ENCODE results near the gene ZBED1.
"Not testable (repeated sequence)": the region's sequence is repeated elsewhere in the genome, so short reads cannot be mapped to it uniquely, and the experiment has no call there.

Gene ZBED1

GRCh38 chrX:2519638-2520037 is 18.9 kb upstream of the ZBED1 start:
- DNase-seq (ENCODE audit: low spot score), result not testable (repeated sequence)

DNA sequence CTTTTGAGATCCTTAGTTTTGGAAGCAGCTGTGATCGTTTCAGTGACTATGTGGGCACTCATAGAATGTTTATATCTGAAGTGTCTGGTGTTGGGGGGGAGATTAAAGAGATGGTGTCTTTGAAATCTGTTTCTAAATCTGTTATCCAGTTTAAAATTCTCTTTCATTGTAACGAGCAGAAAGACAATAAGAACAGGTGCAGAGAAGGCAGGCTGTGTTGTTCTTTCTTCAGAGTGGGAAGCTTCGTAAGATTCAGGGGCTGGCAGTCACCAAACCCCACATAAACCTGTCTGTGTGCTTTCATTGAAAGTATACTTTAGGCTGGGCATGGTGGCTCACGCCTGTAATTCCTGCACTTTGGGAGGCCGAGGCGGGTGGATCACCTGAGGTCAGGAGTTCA is 16.3 kb upstream of the ZBED1 start:
- no peak for DNase-seq (ENCODE audit: low spot score)

DNA sequence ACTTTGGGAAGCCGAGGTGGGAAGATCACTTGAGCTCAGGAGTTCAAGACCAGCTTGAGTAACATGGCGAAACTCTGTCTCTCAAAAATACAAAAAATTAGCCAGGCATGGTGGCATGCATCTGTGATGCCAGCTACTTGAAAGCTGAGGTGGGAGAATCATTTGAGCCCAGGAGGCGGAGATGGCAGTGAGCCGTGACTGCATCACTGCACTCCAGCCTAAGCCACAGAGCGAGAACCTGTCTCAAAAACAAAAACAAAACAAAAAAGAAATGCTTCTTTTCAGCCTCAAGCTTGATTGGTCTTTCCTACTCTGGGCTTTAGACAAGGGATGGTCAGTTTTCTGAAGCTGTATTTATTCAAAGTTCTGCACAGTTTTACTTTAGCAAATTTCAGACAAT is 15.8 kb upstream of the ZBED1 start:
- DNase-seq (ENCODE audit: low spot score), result no peak

- DNase-seq (ENCODE audit: low spot score), result no peak
Measured at GRCh38 chrX:2514131-2514530, 13.4 kb upstream of the ZBED1 start.

GRCh38 chrX:2513121-2513664 is 12.4 kb upstream of the ZBED1 start:
- no peak for DNase-seq (ENCODE audit: low spot score)

DNA sequence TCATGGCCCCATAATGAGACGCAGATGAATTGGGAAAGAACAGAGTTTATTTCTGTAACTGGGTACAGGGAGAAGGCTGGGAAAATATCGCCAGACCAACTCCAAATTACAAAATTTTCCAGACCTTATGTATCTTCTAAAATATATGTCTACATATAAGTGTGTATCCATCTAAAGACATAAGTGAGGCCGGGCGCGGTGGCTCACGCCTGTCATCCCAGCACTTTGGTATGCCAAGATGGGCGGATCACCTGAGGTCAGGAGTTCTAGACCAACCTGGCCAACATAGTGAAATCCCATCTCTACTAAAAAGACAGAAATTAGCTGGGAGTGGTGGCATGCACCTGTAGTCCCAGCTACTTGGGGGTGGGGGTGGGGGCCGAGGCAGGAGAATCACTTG is 11.7 kb upstream of the ZBED1 start:
- DNase-seq (ENCODE audit: low spot score), result no peak

GRCh38 chrX:2511326-2511725 is 10.6 kb upstream of the ZBED1 start:
- DNase-seq (ENCODE audit: low spot score), result no peak

- DNase-seq (ENCODE audit: low spot score), result no peak
Measured at GRCh38 chrX:2508648-2509335, 8.0 kb upstream of the ZBED1 start.

- DNase-seq (ENCODE audit: low spot score), result no peak
Measured at GRCh38 chrX:2507904-2508627, 7.3 kb upstream of the ZBED1 start.

DNA sequence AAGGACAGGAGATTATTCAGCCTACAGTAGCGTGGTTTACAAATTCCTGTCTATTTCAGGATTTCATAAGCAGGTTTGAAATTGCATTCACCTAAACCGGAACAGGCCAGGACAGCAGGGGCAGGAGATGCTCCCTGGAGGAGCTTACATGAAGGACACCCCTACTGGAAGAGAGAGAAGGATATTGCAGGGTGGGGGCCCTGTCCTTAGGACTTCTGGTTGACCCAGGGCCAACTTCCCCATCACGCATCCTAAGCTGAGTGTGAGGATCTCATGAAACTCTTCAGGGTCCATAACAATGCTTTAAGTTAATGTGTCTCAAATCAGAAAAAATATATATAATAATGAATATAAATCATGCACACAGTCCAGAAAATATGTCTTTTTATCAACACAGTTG is 6.4 kb upstream of the ZBED1 start:
- DNase-seq (ENCODE audit: low spot score), result no peak

- DNase-seq (ENCODE audit: low spot score), result not testable (repeated sequence)
Measured at GRCh38 chrX:2505341-2505740, 4.6 kb upstream of the ZBED1 start.

GRCh38 chrX:2504706-2505332 is 4.0 kb upstream of the ZBED1 start:
- DNase-seq (ENCODE audit: low spot score), result no peak

- DNase-seq (ENCODE audit: low spot score), result no peak
Measured at GRCh38 chrX:2503591-2504500, 3.1 kb upstream of the ZBED1 start.

GRCh38 chrX:2502668-2503519 is 2.1 kb upstream of the ZBED1 start:
- no peak for DNase-seq (ENCODE audit: low spot score)

- no peak for DNase-seq (ENCODE audit: low spot score)
Measured at GRCh38 chrX:2502120-2502667, 1.4 kb upstream of the ZBED1 start.

GRCh38 chrX:2501559-2502102 is 855 bp upstream of the ZBED1 start:
- DNase-seq (ENCODE audit: low spot score), result no peak

DNA sequence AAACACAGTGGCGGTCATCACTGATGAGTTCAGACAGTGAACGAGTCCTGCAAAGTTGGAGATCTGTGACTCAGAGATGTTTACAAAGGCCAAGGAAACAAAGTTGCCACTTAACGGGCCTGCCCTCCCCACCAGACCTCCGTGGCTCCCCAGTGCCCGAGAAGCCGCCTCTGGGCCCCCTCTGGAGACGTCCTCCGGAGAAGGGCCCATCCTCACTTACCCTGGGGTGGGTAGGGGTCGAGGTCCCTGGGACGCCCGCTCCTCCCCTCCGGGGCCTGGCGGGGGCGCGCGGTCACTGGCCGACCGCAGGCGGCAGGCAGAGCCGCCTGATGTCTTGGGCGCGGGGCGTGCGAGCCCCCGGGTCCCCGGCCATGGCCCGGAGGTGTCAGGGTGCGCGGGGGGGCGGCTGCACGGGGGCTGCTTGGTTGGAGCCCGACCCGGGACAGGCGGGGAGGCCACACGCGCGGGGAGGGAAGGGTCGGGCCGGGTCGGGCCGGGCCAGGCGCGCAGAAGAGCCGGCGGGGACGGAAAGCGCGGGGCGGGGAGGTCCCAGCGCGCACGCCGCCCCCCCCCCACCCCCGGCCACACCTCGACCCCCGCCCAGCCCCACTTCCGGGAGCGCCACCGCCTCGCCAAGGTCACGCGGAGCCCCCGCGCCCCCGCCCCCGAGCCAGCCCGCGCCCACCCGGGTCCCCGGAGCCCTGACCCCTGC is 529 bp downstream of the ZBED1 start:
- DNase-seq (ENCODE audit: low spot score), result no peak

GRCh38 chrX:2499507-2499906 is 1.3 kb downstream of the ZBED1 start:
- no peak for DNase-seq (ENCODE audit: low spot score)

DNA sequence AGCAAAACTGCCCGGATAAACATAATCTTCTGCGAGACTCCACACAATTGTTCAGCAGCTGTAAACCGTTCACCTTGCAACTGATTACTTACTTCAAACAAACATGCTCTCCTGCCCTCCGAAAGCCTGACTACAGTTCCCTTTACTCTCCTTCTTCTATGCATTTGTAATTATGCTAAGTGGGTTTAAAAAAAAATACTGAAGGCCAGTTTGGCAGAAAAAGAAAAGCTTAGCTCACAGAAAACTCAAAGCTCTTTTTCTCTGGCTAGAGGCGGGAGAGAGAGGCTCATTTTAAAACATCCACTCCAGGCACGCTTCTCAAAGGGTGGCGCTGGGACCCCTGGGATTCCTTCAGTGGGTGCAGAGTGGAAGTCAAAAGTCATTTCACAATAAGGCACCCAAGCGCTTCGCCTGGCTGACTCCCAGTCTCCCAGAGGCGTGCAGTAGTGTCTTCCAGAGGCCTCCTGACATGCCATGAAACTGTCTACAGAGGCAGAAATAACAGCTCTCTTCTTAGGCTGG is 1.9 kb downstream of the ZBED1 start:
- DNase-seq (ENCODE audit: low spot score), result peak; percentile 62

Measured in cerebellar cortex (tissue), 1 donor.